NCI-H446 (cell line): ENCODE data around the gene DNAJC15.
"Not testable (repeated sequence)": the region's sequence is repeated elsewhere in the genome, so short reads cannot be mapped to it uniquely, and the experiment has no call there.

ENCODE experiments used
- DNase-seq, 2 experiments: peaks; one replicate each; lab custom pipeline; 2025; lab: John Stamatoyannopoulos, UW

Gene DNAJC15

GRCh38 chr13:43005460-43006236 is 17.7 kb upstream of the DNAJC15 start:
- DNase-seq = no peak

GRCh38 chr13:43006893-43007631 is 16.3 kb upstream of the DNAJC15 start:
- DNase-seq = no peak

GRCh38 chr13:43008596-43008995 is 14.8 kb upstream of the DNAJC15 start:
- DNase-seq = no peak

GRCh38 chr13:43009506-43009905 is 13.9 kb upstream of the DNAJC15 start:
- no peak for DNase-seq

- peak; percentile 76 to 82 for DNase-seq
These were observed 9.2 kb upstream of the DNAJC15 start for GRCh38 chr13:43014162-43014561.

- no peak for DNase-seq
These were observed 7.2 kb upstream of the DNAJC15 start for GRCh38 chr13:43016226-43016625.

- no peak for DNase-seq
These were observed 3.6 kb upstream of the DNAJC15 start for GRCh38 chr13:43019811-43020210.

GRCh38 chr13:43020794-43021193 is 2.6 kb upstream of the DNAJC15 start:
- DNase-seq = no peak

- DNase-seq = no peak
These were observed 1.3 kb upstream of the DNAJC15 start for GRCh38 chr13:43021926-43022670.

- no peak for DNase-seq
These were observed 475 bp upstream of the DNAJC15 start for GRCh38 chr13:43022934-43023288.

- no peak for DNase-seq
These were observed 2.9 kb downstream of the DNAJC15 start for GRCh38 chr13:43026262-43026661.

- DNase-seq = no peak
These were observed 7.2 kb downstream of the DNAJC15 start for GRCh38 chr13:43030548-43030947.

- DNase-seq = no peak
These were observed 8.5 kb downstream of the DNAJC15 start for GRCh38 chr13:43031881-43032280.

GRCh38 chr13:43033038-43033437 is 9.7 kb downstream of the DNAJC15 start:
- DNase-seq = no peak

GRCh38 chr13:43036351-43037250 is 13.2 kb downstream of the DNAJC15 start:
- DNase-seq = peak in 1 of 2 experiments; percentile 72

GRCh38 chr13:43039966-43040365 is 16.6 kb downstream of the DNAJC15 start:
- DNase-seq = no peak

GRCh38 chr13:43040581-43041368 is 17.4 kb downstream of the DNAJC15 start:
- DNase-seq = not testable (repeated sequence)

GRCh38 chr13:43041369-43041921 is 18.1 kb downstream of the DNAJC15 start:
- no peak for DNase-seq

- DNase-seq = no peak
These were observed 19.1 kb downstream of the DNAJC15 start for GRCh38 chr13:43042410-43042921.

GRCh38 chr13:43044720-43045301 is 21.4 kb downstream of the DNAJC15 start:
- DNase-seq = no peak
